HG03139 (cell line): Measurements from ENCODE around the gene MAST2.
"Not testable (repeated sequence)": the region's sequence is repeated elsewhere in the genome, so short reads cannot be mapped to it uniquely, and the experiment has no call there.

Experiments
- ATAC-seq: cut with Tn5 transposase; IDR thresholded peaks from one replicate; pipeline ENCODE4 v1.9.1; 2021; ENCODE audit not compliant: unreplicated experiment

Gene MAST2

DNA sequence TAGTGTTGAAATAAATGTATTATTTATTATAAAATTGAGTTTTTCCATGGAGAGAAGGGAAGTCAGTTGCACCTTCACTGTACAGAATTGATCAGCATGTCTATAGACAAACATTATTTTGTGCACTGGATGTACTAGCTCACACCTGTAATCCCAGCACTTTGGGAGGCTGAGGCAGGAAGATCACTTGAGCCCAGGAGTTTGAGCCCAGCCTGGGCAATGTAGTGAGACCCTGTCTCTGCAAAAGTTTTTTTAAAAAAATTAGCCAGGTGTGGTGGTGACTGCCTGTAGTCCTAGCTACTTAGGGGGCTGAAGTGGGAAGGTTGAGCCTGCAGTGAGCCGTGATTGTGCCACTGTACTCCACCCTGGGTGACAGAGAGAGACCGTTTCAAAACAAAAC, 87.7 kb downstream of the MAST2 start:
- ATAC-seq, result no peak

DNA sequence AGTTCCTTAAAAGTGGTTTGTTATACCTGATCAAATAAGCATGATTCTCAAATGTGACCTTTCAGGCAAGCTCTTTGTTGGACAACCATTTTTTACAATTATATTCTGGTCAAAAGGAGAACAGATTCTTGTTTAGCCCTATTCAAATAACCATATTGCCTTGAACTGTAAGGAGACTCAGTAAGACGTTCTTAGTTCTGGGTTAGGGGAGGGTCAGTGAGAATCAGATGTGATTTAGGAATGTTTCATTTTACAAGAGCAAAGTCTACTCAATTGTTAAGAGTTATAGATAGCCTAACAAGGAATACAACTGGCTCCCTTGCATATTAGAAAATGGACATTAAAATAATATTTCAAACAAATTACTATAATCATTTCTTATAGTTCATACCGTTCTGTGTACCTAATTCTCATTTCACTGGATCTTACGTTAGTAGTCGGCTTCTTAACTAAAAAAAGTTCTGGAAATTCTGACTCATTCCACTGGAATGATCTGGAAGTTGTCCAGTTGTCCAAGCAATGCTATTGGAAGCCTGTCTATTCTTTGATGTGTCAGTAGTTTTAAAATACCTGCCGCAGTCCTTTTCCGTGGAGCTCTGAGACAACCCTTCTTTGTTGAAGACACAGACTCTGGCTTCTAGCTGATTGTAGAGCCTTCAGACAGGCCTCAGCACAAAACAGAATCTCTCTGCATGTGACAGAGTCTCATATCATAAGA, 88.8 kb downstream of the MAST2 start:
- no peak for ATAC-seq

- no peak for ATAC-seq
Observed at GRCh38 chr1:45894331-45894730, 90.9 kb downstream of the MAST2 start.

DNA sequence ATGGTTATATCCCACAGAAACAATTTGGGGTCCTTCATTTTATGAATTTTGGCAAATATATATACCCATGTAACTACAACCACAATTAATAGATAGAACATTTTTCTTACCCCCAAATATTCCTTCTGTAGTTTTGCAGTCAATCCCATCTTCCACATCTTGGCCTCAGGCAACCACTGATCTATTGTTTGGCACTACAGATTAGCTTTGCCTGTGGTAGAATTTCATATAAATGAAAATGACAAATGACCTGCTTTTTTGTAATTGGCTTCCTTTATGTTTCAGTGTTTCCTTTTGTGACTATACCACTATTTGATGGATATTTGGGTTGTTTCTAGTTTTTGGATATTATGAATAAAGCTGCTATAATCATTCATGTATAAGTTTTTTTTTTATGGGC, 91.5 kb downstream of the MAST2 start:
- no peak for ATAC-seq

- no peak for ATAC-seq
Observed at GRCh38 chr1:45895406-45895805, 92.0 kb downstream of the MAST2 start.

GRCh38 chr1:45906883-45907282, 103.5 kb downstream of the MAST2 start:
- ATAC-seq, result no peak

DNA sequence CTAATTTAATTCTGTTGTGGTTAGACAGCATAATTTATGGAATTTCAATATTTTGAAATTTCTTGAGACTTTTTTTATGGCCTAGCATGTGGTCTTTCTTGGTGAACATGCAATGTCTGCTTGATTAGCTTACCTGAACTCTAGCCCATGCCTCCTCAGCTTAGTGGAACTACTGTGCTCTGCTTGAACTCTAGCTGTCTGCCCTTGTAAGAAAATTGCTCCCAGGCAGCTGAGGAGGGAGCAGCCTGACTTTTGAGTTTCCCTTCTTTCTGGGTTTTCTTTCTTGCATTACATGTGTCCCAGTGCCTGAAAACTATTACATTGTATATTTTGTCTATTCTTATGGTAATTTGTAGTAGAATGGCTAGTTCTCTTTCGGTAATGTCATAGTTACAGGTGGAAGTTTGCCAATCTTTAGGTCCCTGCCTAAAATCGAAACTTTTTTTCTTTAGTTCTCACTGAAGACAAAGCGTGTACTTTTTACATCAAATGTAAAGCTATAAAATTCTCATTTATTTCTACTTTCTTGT, 105.3 kb downstream of the MAST2 start:
- no peak for ATAC-seq

- ATAC-seq, result no peak
Observed at GRCh38 chr1:45911634-45912033, 108.2 kb downstream of the MAST2 start.

- ATAC-seq, result no peak
Observed at GRCh38 chr1:45913183-45913683, 109.8 kb downstream of the MAST2 start.

DNA sequence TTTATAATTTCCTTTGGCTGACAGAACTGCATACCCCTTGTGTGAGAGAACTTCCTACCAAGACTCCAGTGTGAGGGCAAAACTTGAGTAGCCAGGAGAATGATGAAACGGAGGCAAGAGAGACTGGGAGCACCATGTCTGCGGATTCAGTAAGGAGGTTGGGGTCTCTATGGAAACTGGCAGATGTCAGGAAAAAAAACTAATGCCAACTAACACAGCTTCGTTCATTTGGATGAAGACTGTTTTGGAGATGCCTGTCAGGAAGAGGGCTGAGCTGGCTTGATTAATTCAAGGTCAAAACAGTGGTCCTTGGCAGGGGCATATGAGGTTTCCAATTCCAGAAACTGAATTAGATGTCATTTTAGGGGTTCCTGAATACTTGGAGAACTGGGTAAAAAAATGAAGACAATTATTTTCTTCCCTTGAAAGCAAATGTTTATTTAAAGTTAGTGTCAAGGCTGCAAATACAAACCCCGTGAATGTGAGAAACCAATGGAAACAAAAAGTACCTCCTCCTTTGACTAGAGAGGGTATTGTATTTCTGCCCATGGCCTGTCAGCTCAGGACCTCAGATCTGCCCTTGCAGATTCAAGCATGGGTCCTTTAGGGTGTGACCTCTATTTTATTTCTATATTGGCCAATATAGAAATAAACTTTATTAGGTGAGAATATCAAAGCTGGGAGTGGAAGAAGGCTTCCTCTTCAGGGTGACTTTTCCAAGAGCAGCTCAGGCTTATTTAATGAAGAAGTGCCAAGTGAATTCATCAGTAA, 110.5 kb downstream of the MAST2 start:
- ATAC-seq, result no peak

DNA sequence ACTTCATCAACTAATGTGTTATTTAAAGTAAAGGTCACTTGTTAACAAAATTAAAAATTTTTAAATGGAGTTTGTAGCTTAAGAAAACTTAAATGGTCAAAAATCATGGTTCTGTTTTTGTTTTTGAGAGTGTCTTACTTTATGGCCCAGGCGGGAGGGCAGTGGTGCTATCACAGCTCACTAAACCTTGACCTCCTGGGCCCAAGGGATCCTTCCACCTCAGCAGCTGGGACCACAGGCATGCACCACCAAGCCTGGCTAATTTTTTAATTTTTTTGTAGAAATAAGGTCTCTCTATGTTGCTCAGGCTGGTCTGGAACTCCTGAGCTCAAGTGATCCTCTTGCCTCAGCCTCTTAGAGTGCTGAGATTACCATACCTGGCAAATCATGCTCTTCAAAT, 111.4 kb downstream of the MAST2 start:
- no peak for ATAC-seq

GRCh38 chr1:45922374-45922773, 119.0 kb downstream of the MAST2 start:
- ATAC-seq, result no peak

GRCh38 chr1:45922813-45923212, 119.4 kb downstream of the MAST2 start:
- no peak for ATAC-seq

- ATAC-seq, result no peak
Observed at GRCh38 chr1:45923343-45923742, 119.9 kb downstream of the MAST2 start.

DNA sequence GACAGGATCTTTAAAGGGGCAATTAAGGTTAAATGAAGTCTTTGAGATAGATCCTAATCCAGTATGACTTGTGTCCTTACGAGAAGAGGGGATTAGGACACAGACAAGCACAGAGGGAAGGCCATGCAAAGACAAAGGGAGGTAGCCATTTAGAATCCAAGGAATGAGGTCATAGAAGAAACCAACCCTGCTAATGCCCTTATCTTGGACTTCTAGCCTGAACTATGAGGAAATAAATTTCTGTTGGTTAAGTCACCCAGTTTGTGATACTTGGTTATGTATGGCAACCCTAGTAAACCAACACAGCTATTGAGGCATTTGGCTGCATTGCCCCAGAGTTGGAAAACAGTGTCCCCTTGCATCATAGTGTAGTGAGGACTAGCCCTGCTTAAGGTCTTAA, 121.3 kb downstream of the MAST2 start:
- ATAC-seq, result no peak

DNA sequence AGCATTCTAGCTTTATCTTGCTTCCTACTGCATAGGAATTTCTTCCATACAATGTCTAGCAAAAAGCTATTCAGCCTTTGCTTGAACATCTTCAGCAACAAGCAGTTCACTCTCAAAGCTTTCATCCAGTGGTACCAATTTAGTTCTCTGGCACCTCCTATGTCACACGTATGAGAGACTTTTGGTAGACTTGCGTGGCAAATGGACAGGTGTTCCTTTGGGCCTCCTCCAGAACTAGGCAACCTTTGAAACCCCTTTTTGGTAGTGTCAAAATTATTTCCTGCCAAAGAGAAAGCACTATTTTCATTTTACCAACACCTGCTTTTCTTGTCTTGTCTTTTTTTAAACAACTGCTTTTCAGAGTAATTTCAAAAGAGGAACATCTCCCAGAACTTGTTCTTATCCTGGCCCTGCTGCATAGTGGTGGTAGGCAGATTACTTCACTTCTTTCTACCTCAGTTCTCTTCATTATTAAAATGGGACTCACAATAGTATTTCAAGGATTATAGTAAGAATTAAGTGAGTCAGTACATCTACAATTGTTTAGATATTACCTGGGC, 122.4 kb downstream of the MAST2 start:
- ATAC-seq, result no peak

DNA sequence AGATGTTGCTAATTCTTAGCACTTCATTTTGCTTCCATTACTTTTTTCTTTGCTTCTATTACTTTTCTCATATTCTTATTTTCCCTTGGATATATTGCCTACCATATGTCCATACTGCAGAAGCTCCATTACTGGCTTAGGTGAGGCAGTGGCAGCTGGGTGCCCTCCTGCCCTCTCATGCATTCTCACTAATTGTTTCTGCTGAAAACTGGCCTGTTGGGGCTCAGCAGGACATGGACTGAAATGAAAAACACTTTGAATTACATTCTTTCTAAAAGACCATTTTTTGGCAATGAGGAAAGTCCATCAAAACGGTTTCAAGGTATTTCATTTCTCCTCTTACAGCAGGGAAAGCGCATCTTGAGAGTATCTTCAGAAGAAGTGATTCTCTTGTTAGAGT, 122.9 kb downstream of the MAST2 start:
- ATAC-seq, result no peak

DNA sequence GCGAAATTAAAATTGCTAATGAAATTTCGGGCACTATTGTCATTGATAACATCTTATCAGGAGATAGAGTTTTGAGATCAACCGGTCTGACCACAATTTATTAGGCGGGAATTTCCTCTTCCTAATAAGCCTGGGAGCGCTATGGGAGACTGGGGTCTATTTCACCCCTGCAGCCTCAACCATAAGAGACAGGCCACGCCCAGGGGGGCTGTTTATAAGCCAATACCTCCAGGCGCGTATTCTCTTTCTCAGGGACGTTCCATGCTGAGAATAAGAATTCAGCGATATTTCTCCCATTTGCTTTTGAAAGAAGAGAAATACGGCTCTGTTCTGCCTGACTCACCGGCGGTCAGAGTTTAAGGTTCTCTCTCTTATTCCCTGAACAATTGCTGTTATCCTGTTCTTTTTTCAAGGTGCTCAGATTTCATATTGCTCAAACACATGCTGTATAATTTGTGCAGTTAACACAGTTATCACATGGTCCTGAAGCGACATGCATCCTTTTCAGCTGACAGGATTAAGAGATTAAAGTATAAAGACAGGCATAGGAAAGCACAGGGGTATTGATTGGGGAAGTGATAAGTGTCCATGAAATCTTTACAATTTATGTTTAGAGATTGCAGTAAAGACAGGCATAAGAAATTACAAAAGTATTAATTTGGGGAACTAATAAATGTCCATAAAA, 124.0 kb downstream of the MAST2 start:
- ATAC-seq, result not testable (repeated sequence)

GRCh38 chr1:45928486-45929205, 125.2 kb downstream of the MAST2 start:
- ATAC-seq, result no peak

DNA sequence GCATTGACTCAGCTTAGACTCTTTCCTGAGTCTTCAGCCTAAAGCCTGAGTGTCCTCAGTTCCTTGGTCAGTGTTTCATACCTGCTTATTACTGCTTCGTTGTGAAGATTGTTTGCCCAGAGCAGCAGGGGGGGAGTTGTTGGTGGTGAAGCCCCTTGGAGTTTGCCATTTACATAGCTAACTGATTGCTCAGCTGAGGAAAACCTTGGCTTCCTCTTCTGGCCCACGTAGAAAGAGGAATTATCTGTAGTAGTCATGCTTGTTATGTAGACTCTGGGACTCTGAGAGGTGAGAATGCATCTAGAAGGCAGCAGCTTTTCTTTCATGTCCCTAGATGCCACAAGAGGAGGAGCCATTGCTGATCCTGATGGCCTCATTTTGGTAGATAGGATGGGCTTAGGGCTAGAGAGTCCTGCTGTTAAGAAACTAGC, 125.9 kb downstream of the MAST2 start:
- ATAC-seq, result no peak
